Fibroblast of lung (primary cell): Measurements from ENCODE around the gene SORBS1. TPM values are rescaled to one million over a fixed set of nuclear protein-coding genes. Genes with fewer than 3 reads are reported as not detected.

Source experiments
- DNase-seq, 2 donors: peaks; one replicate each; pipeline versions ENCODE4 v3.0.0 to v3.0.0-alpha.2; 2010; ENCODE audit warnings: low read depth in 2 of 2
- H2AFZ ChIP-seq: 2 replicates; pipeline ENCODE4 v1.5.1; 2012; ENCODE audit warnings: low read length, control low read depth, inconsistent platforms
- H3K27ac ChIP-seq: 2 replicates; pipeline ENCODE4 v1.5.1; 2011; ENCODE audit warnings: low read length, control low read depth; ENCODE audit not compliant: insufficient read depth
- H3K27me3 ChIP-seq: 2 replicates; pipeline ENCODE4 v1.5.1; 2011; ENCODE audit warnings: mild to moderate bottlenecking, low read length; ENCODE audit not compliant: control insufficient read depth, insufficient read depth
- H3K36me3 ChIP-seq: 2 replicates; pipeline ENCODE4 v1.5.1; 2011; ENCODE audit warnings: low read length; ENCODE audit not compliant: control insufficient read depth, insufficient read depth
- H3K4me1 ChIP-seq: 2 replicates; pipeline ENCODE4 v1.5.1; 2011; ENCODE audit warnings: low read length; ENCODE audit not compliant: control insufficient read depth, insufficient read depth; ENCODE audit errors: extremely low read depth
- H3K4me2 ChIP-seq: 2 replicates; pipeline ENCODE4 v1.5.1; 2011; ENCODE audit warnings: low read length, control low read depth; ENCODE audit not compliant: insufficient read depth; ENCODE audit errors: extremely low read depth
- H3K4me3 ChIP-seq, 4 experiments: fragments of 200-600 bp in 1 of 4; sonication (generic) in 1 of 4; replicated peaks in 1 of 4; 2 replicates each; pipeline ENCODE4 v1.5.1; 2011 to 2016; ENCODE audit warnings: low read length in 4 of 4, low read depth in 3 of 4, mild to moderate bottlenecking in 3 of 4, control low read depth in 2 of 4, inconsistent platforms in 1 of 4, mixed read lengths in 1 of 4; ENCODE audit not compliant: insufficient read depth in 1 of 4; ENCODE audit errors: control extremely low read depth in 1 of 4
- H3K79me2 ChIP-seq: 2 replicates; pipeline ENCODE4 v1.5.1; 2012; ENCODE audit warnings: mild to moderate bottlenecking, low read length, inconsistent platforms; ENCODE audit not compliant: control insufficient read depth, insufficient read depth
- H3K9ac ChIP-seq: 2 replicates; pipeline ENCODE4 v1.5.1; 2011; ENCODE audit warnings: mild to moderate bottlenecking, low read length, control low read depth; ENCODE audit not compliant: insufficient read depth
- H3K9me3 ChIP-seq: 2 replicates; pipeline ENCODE4 v1.5.1; 2012; ENCODE audit warnings: low read depth, low read length; ENCODE audit not compliant: control insufficient read depth, insufficient read depth
- H4K20me1 ChIP-seq: 2 replicates; pipeline ENCODE4 v1.5.1; 2011; ENCODE audit warnings: low read length; ENCODE audit not compliant: control insufficient read depth, insufficient read depth; ENCODE audit errors: extremely low read depth
- EZH2 ChIP-seq: IDR thresholded peaks from 2 replicates; pipeline ENCODE4 v1.5.1; 2012; ENCODE audit warnings: low read length, control low read depth, mild to moderate bottlenecking; ENCODE audit errors: missing control alignments
- polyA plus RNA-seq, 2 donors: library from polyadenylated mRNA; depleted of rRNA in 1 of 2; stranded (reverse) in 1 of 2; unstranded in 1 of 2; fragments of >200 nt; gene quantifications; 2 replicates each; pipeline ENCODE4 v1.2.1, GENCODE V29; 2011 to 2012; ENCODE audit warnings: missing spikeins in 1 of 2
- total RNA-seq: library from RNA; depleted of rRNA; stranded (reverse); fragments of >200 nt; gene quantifications from 2 replicates; pipeline ENCODE4 v1.2.1, GENCODE V29; 2014
- TF ChIP-seq, protein P1 (sequence below), 2 donors: IDR thresholded peaks in 1 of 2; conservative IDR thresholded peaks in 1 of 2; 1 replicate in 1 of 2; 2 replicates in 1 of 2; pipeline ENCODE4 v1.5.1; 2011 to 2012; ENCODE audit warnings: low read length in 2 of 2, control low read depth in 1 of 2, inconsistent platforms in 1 of 2, low read depth in 1 of 2, mild to moderate bottlenecking in 1 of 2

The SORBS1 gene
- total and polyA plus RNA-seq, 2 donors (not counting 1 experiment from before 2014, with no cell fraction given) = 0.33 to 0.50 TPM

DNA sequence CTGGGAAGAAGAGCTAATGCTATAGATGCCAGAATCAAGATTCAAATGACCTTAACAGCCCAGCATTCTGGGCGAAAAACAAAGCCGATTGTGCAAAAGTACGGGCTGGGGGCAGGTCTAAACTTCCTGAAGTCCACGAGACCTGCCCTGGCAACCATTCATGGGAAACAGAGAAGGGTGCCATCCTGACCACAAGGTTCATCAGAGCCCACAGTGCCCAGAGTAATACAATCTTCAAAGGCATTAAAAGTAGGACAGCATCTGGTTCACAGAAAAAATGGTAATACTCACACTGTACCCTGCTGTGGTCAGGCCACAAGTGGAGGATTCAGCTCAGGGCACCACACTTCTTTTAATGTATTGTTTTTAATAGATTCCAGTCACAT, 36.1 kb downstream of the SORBS1 start:
- Histone ChIP-seq H2AFZ (no peak overlapping the region), H3K4me2 (no peak overlapping the region), H3K9ac (no peak overlapping the region), H3K79me2 (no peaks in the 10 kb centered on the region), H3K4me3 (no peak overlapping the region), H3K9me3 (no peaks in the 10 kb centered on the region), H3K4me1 (no peaks in the 10 kb centered on the region), H3K36me3 (no peaks in the 10 kb centered on the region), H4K20me1 (no peaks in the 10 kb centered on the region), H3K27me3 (no peaks in the 10 kb centered on the region), H3K27ac (no peak overlapping the region)
- no peak for DNase-seq
- TF ChIP-seq, protein P1, sequence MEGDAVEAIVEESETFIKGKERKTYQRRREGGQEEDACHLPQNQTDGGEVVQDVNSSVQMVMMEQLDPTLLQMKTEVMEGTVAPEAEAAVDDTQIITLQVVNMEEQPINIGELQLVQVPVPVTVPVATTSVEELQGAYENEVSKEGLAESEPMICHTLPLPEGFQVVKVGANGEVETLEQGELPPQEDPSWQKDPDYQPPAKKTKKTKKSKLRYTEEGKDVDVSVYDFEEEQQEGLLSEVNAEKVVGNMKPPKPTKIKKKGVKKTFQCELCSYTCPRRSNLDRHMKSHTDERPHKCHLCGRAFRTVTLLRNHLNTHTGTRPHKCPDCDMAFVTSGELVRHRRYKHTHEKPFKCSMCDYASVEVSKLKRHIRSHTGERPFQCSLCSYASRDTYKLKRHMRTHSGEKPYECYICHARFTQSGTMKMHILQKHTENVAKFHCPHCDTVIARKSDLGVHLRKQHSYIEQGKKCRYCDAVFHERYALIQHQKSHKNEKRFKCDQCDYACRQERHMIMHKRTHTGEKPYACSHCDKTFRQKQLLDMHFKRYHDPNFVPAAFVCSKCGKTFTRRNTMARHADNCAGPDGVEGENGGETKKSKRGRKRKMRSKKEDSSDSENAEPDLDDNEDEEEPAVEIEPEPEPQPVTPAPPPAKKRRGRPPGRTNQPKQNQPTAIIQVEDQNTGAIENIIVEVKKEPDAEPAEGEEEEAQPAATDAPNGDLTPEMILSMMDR (conservative IDR thresholded peaks at IDR 0.05 in 1 of 2, IDR thresholded peaks at IDR 0.05 in 1 of 2; ENCODE audit: low read depth in 1 of 2, low read length in 2 of 2) = no peak
- TF ChIP-seq EZH2 = no peak

DNA sequence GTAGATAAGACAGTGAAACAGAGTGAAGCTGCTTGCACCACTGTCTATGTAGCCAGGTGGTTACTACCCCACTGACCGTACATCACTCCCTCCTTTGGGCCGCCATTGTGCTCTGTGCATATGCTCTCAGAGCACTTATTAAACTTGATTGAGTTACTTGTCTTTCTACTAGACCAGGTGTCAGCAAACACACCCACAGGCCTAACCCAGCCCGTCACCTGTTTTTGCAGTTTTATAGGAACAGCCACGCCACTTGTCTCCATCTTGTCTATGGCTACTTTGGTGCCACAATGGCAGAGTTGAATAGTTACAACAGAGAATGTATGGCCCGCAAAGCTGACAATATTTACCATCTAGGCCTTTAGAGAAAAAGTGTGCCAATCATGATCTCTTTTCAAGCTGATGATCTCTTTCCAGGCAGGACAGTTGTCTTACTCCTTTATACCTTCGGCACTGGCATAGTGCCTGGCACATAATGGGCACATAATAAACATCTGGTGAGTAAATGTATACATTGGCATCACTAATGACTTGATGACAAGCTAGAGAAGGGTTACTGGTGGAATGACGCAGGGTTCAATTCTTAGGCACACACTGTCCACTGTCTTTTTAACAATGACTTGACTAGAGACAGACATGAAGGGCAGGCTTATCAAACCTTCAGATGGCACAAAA, 36.7 kb downstream of the SORBS1 start:
- H3K4me1 ChIP-seq = no peaks in the 10 kb centered on the region
- no peaks in the 10 kb centered on the region for H3K27me3 ChIP-seq
- H3K27ac ChIP-seq = no peak overlapping the region
- H3K36me3 ChIP-seq = no peaks in the 10 kb centered on the region
- H2AFZ ChIP-seq = no peak overlapping the region
- H3K4me3 ChIP-seq = no peak overlapping the region
- no peaks in the 10 kb centered on the region for H3K79me2 ChIP-seq
- no peak overlapping the region for H3K4me2 ChIP-seq
- no peaks in the 10 kb centered on the region for H4K20me1 ChIP-seq
- no peak for DNase-seq
- H3K9ac ChIP-seq = no peak overlapping the region
- TF ChIP-seq, protein P1 (conservative IDR thresholded peaks at IDR 0.05 in 1 of 2, IDR thresholded peaks at IDR 0.05 in 1 of 2; ENCODE audit: low read depth in 1 of 2, low read length in 2 of 2) = no peak
- no peak for TF ChIP-seq EZH2
- no peaks in the 10 kb centered on the region for H3K9me3 ChIP-seq

DNA sequence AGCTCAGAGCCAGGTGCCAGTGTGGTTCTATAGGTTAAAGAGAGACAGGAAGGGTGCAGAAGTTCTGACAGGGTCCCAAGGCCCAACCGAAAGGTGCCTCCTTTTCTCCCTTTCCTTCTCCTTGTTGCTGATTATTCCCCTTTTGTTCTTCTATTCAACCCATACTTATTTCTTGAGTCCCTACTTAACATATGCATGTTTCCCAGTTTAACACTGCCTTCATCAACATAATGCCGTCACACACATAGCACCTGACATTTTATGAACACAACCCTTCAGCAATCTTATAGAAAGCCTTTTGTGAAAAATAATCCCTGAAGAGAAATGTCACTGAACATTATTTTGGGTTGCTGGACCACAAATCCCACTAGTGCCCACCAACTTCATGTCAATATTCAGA, 39.1 kb downstream of the SORBS1 start:
- H2AFZ ChIP-seq = no peak overlapping the region
- H3K4me1 ChIP-seq = no peaks in the 10 kb centered on the region
- no peak overlapping the region for H3K9ac ChIP-seq
- no peaks in the 10 kb centered on the region for H3K79me2 ChIP-seq
- no peak overlapping the region for H3K4me2 ChIP-seq
- H3K9me3 ChIP-seq = no peaks in the 10 kb centered on the region
- H3K4me3 ChIP-seq = no peak overlapping the region
- no peaks in the 10 kb centered on the region for H4K20me1 ChIP-seq
- no peaks in the 10 kb centered on the region for H3K27me3 ChIP-seq
- TF ChIP-seq EZH2 = no peak
- TF ChIP-seq, protein P1 (conservative IDR thresholded peaks at IDR 0.05 in 1 of 2, IDR thresholded peaks at IDR 0.05 in 1 of 2; ENCODE audit: low read depth in 1 of 2, low read length in 2 of 2) = no peak
- no peak overlapping the region for H3K27ac ChIP-seq
- H3K36me3 ChIP-seq = no peaks in the 10 kb centered on the region
- no peak for DNase-seq
